GM21576 (cell line): ENCODE measurements around the gene NCLN.
A peak's percentile ranks its signal among the peaks of the same experiment; 100 is the strongest.

Experiments used
- ATAC-seq: cut with Tn5 transposase; IDR thresholded peaks from one replicate; pipeline ENCODE4 v1.9.1; 2021; ENCODE audit warnings: mild to moderate bottlenecking, moderate library complexity; ENCODE audit not compliant: unreplicated experiment

Gene NCLN, protein sequence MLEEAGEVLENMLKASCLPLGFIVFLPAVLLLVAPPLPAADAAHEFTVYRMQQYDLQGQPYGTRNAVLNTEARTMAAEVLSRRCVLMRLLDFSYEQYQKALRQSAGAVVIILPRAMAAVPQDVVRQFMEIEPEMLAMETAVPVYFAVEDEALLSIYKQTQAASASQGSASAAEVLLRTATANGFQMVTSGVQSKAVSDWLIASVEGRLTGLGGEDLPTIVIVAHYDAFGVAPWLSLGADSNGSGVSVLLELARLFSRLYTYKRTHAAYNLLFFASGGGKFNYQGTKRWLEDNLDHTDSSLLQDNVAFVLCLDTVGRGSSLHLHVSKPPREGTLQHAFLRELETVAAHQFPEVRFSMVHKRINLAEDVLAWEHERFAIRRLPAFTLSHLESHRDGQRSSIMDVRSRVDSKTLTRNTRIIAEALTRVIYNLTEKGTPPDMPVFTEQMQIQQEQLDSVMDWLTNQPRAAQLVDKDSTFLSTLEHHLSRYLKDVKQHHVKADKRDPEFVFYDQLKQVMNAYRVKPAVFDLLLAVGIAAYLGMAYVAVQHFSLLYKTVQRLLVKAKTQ

DNA sequence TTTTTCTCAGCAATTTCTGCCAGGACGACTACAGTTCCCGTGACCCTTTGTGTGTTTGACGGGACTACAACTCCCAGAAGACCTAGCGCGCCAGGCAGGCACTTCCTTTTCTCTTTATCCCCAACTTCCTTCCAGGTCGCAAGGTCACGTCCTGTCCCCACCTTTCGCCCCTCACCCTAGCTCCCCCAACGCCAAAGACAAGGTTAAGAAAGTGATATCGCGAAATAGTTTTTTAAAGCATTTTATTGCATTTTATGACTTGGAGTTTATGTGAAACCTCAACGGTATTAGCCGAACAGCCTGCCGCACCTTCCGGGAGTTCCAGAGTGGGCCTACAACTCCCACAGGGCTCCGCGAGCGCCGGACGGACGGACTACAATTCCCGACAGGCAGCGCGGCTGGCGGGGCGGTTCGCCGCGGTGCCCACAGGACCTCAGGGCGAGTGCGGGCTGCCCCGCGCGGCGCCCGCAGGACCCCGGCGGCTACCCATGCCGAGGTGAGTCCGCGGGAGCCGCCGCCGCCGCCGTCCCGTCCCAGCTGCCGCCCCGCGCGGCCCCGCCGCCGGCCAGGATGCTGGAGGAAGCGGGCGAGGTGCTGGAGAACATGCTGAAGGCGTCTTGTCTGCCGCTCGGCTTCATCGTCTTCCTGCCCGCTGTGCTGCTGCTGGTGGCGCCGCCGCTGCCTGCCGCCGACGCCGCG is at the start of gene NCLN:
TSS of gene NCLN (plus strand) at position 470 of the 699 bp plus-strand sequence. CDS start at position 571, 101 bp downstream.
- peak; percentile 70 for ATAC-seq

DNA sequence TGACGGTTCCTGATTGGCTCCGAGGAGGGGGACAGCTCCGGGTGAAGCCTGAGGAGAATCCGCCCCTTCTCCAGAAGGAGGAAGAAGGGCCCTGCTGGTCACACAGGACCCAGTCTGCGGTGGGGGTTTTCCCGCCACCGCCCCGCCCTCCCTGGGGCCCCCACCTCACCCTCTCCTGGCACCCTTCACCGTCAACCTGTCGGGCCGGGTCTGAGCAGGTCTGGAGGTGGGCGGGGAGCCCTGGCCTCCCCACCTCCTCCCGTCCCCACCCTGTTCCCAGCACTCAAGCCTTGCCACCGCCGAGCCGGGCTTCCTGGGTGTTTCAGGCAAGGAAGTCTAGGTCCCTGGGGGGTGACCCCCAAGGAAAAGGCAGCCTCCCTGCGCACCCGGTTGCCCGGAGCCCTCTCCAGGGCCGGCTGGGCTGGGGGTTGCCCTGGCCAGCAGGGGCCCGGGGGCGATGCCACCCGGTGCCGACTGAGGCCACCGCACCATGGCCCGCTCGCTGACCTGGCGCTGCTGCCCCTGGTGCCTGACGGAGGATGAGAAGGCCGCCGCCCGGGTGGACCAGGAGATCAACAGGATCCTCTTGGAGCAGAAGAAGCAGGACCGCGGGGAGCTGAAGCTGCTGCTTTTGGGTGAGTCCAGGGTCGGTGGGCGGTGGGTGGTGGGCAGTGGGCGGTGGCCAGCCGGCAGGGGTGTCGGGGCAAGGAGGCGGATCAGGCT is 49.6 kb upstream of the NCLN start, which contains the start of gene GNA15:
TSS of gene GNA15 (plus strand) at position 73 of the 723 bp plus-strand sequence. CDS start at position 491, 418 bp downstream.
- no peak for ATAC-seq

DNA sequence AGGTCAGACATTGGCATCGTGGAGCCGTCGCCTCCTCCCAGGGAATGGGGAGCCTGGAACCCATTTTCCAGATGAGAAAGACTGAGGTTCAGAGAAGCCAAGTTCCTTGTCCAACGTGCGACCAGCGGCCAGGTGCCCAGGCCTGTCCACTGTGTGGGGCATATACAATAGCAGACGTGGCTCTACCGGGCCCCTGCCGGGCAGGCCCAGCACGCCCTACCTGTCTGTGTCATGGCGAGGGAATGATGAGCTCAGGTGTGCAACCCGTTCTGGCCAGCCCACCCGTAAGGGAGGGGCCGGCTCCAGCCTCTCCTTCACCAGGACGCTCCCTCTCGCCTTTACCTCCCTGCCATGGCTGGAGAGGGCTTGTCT is 49.1 kb upstream of the NCLN start:
- ATAC-seq = no peak

GRCh38 chr19:3137119-3137518 is 48.6 kb upstream of the NCLN start:
- no peak for ATAC-seq

DNA sequence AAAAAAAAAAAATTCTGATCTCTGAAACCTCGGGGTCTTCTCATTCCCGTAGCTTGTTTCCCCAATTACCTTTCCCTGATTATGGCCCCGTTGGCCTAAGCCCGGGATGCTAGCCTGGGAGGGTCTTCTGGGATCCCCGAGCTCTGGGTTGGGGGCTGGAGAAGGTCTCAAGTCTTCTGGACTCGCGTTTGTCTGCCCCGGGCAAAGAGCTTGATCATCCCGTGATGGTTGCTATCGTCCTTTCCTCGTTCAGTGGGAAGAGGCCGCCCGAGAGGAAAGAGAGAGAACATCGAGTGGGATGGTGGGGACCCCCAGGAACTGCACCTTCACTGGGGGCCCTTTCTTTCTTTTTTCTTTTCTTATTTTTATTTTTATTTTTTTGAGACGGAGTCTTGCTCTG is 47.5 kb upstream of the NCLN start:
- ATAC-seq = no peak

DNA sequence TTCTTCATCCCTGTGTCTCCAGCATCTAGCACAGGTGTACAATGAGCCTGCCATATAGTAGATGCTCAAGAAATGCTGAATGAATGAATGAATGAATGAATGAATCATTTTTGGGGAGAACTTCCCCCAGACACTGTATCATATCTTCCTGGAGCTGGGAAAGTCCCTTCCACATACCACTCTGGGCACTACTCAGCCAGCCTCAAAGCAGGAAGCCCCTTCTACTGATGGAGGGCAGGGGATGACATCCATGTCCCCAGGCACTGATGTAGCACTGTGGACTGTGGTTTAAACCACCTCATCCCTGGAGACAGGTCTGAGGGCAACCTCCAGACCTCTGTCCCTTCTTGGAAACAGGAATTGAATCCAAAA is 45.1 kb upstream of the NCLN start:
- no peak for ATAC-seq

DNA sequence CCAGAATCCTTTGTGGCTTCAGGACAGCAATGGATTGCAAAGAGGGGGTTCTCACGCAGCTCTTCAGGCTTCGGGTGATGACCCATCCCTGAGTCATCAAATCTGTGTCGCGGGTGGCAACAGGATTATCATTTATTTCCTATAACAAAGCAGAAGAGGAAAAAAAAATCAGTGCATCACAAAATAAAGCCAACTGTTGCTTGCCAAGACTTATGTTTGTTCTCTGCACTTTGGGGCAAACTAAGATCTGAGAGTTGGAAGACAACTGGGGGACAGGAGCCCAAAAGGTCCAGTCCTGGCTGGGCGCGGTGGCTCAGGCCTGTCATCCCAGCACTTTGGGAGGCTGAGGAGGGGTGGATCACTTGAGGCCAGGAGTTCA is 43.4 kb upstream of the NCLN start:
- no peak for ATAC-seq

GRCh38 chr19:3142781-3143337 is 42.9 kb upstream of the NCLN start:
- no peak for ATAC-seq

- no peak for ATAC-seq
Measured at GRCh38 chr19:3145909-3146676, 39.6 kb upstream of the NCLN start.

DNA sequence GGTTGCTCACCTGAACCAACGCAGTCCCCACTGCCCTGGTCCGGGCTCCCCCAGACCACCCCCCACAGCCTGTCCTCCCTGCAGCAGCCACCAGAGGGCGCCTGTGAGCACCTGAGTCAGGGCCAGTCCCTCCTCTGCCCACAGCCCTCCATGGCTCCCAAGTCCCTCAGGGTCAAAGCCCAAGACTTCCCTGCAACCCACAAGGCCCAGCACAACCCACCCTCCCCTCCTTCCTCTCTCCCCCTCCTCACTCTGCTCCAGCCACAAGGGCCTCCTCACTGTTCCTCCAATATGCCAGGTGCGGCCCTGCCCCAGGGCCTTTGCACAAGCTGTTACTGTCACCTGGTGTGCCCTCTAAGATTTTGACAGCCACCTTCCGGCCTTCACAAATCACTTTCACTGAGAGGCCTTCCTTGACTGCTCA is 39.0 kb upstream of the NCLN start:
- ATAC-seq = no peak

GRCh38 chr19:3148503-3148902 is 37.2 kb upstream of the NCLN start:
- ATAC-seq = no peak

DNA sequence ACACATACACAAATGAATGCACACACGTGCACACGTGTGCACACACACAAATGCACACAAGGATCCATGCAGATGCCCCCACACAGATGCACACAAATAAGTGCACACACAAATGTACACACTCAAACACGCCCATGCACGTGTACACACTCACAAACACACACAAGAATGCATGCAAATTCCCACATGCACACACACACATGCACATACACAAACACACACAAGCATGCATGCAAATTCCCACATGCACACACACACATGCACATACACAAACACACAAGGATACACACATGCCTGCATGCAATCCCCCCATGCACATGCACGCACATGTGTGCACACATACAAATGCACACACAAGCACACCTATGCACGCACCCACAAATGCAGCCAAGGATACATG is 36.6 kb upstream of the NCLN start:
- ATAC-seq = no peak

DNA sequence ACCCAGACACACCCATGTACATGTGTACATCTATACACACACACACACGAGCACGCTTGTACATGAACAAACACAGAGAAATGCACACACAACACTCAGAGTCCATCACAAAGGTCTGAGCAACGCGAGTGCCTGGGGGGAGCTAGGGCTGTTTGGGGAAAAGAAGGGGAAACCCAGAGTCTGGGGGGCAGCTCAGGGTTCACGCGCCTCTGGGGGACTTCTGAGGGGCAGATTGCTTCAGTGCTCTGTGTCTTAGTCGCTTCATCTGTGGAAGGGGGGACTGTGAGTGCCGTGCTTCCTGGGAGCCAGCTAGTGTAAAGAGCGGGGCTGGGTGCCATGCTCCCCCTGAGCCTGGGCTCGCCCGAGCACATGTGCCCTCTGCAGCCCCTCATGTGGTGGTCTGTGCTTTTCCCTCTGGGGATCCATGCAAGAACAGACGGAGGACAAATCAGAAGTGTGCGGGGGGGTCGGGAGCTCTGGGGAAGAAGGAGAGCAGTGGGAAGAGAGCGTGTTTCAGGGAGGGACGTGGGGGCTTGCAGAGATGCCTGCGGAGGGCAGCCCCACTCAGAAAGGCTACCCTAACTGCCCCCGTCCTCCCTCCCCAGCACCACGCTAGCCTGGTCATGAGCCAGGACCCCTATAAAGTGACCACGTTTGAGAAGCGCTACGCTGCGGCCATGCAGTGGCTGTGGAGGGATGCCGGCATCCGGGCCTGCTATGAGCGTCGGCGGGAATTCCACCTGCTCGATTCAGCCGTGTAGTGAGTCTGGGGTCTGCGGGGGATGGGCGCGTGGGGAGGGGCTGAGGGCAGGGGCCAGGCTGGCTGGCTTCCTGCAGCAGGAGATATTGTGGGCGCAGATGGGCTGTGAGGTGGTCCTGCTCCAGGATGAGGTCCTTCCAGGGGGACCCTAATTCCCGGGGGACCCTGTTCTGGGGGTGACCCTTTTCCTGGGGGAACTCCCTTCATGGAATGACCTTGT is 35.9 kb upstream of the NCLN start:
- ATAC-seq = no peak

GRCh38 chr19:3150739-3151329 is 34.9 kb upstream of the NCLN start:
- ATAC-seq = no peak

DNA sequence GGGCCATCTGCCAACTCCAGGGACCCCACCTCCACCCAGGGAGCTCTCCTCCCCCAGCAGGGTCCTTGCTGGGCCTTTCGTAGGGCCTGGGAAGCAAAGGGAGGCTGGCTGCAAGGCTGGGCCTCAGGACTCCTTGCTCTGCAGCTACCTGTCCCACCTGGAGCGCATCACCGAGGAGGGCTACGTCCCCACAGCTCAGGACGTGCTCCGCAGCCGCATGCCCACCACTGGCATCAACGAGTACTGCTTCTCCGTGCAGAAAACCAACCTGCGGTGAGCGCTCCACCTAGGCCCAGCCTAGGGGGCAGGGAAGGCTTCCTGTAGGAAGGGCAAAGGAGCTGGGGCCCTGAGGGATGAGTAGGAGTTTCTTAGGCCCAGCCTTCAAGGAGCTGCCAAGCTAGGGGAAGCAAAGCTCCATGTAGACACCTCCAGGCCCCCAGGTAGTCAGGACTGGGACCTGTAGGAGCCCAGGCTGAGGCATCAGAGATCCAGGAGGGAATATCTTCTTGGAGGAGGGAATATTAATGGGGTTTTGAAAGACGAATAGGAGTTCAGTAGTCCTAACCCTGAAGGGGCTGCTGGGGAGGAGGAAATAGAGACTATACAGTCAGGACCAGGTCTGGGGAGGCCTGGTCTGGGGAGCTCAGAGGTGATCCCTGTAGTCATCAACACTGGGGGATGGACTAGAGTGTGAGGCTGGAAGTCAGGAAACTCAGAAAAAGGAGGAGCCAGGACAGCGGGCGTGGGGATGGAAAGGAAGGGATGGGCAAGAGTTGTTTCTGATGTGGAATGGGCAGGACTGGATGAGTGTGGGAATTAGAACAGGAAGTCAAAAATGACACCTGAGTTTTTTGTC is 33.9 kb upstream of the NCLN start:
- ATAC-seq = no peak

DNA sequence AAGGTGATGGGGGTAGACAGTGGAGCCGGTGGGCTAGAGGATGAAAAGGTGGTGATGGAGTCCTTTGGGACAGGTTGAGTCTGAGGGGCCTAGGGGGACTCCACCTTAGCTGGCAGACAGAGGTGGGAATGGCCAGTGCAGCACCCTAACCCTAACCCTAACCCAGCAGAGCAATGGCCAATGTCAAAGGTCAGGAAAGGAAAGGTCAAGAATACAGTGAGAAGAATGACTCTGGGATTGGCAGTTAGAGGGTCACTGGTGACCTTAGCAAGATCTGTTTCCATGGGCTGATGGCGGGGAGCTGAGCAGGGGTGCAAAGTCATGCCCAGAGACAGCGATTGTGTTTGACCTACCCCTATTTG is 33.3 kb upstream of the NCLN start:
- ATAC-seq = no peak

GRCh38 chr19:3153286-3154230 is 32.2 kb upstream of the NCLN start:
- no peak for ATAC-seq
